Stimulated activated CD4-positive, alpha-beta T cell treated with anti-CD3 and anti-CD28 coated beads, Interleukin-15, amount 100 ng/mL, for 48 hours (primary cell): Measurements from ENCODE around the gene PRRC1.

Experiments used
- DNase-seq, 2 donors: peaks; one replicate each; pipeline ENCODE4 v3.0.0-alpha.2; 2020; ENCODE audit warnings: low read depth in 2 of 2

Gene PRRC1

GRCh38 chr5:127580731-127581130, 63.3 kb downstream of the PRRC1 start:
- DNase-seq: no peak

GRCh38 chr5:127581450-127581849, 64.0 kb downstream of the PRRC1 start:
- DNase-seq: no peak

DNA sequence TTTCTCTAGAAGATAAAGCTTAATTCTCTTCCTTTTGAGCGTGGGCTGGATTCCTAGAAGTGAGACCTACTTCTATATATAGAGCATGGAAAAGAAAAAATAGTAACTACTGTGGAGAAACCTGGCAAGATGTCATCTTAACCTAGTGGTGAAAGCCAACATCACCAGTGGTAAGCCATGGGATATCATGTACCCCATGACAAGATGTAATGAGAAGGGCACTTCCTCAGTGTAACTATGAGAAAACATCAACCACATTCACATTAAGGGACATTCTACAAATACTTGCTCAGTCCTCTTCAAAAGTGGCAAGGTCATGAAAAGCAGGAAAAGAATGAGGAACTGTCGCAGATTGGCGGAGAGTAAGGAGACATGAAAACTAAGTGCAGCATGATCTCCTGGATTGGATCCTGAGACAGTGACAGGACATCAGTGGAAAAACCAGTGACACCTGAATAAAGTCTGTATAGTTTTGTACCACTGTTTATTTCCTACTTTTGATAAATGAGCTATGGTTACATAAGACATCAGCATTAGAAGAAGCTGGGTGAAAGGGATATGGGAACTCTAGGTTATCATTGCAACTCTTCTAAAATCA, 65.4 kb downstream of the PRRC1 start:
- DNase-seq: no peak

DNA sequence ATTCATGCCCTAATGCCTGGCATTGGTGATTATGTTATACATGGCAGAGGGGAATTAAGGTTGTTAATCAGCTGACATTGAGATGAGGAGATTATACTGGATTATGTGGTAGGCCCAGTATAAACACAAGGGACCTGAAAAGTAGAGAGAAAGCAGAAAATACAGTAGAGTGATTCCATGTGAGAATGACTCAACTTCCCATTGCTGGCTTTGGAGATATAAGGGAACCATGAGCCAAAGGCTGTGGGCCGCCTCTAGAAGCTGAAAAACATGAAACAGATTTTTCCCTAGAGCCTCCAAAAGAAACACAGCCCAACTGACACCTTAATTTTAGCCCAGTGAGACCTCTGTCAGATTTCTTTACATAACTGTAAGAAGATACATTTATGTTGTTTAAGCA, 66.4 kb downstream of the PRRC1 start:
- no peak for DNase-seq

DNA sequence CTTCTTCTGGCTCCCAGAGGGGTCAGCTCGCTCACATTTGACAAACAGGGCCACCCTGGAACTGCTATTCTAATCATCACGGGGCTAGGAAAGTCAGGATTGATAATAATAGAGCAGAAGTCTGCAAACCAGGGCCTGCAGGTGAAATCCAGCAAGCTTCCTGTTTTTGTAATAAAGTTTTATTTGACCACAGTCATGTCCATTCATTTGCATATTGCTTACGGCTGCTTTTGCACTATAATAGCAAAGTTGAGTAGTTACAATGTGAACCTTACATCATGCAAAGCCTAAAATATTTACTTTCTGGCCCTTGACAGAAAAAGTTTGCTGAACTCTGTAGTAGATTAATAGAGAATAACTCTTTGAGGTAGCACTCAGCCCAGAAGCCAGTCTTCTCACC, 68.2 kb downstream of the PRRC1 start:
- no peak for DNase-seq

- no peak for DNase-seq
These were observed 68.8 kb downstream of the PRRC1 start for GRCh38 chr5:127586066-127586770.

GRCh38 chr5:127586811-127587210, 69.4 kb downstream of the PRRC1 start:
- DNase-seq: no peak

DNA sequence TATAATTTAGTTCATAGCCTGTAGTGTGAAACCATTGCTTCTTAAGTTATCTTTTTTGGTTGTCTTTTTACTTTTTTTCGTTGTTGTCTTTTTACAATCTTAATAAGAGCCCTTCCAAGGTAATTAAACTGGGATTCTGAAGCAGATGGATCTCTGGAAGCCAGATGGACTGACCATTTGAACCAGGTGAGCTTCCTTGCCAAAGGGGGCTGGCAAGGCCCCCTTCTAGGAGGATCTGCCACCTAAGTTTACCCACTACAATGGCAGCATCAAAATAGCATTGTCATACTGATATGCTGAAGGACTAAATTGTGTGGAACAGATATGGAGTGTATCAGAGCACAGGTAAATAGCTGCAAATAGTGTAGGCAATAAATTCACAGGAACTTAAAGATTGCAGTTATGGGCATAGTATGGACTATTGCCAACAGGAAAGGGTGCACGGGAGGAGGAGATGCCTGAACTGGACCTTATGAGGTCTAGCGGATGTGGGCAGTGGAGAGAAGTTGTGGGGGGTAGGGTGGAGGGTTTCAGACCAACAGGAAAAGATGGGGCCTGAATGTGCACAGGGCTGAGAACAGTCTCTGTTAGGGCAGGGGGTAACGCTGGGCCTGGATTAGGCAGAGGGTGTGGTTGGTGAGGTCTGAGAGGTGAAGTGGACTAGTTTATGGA, 69.9 kb downstream of the PRRC1 start:
- no peak for DNase-seq

DNA sequence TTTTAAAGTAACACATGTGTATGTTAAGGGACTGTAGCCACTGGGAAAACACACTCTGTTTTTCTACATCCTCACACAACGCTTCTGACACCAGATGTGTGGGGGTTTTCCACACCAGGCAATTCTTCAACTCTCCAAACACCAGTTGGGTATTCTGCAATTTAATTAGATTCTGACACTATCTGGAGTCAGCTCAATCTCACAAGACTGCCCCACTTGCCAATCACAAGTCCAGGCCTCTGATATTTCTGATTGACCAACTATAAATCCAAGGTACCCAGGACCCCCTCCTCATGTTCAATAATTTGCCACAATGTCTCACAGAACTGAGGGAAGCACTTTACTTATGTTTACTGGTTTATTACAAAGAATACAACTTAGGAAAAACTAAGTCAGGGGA, 70.9 kb downstream of the PRRC1 start:
- DNase-seq: no peak

- DNase-seq: no peak
These were observed 72.0 kb downstream of the PRRC1 start for GRCh38 chr5:127589309-127590030.

- no peak for DNase-seq
These were observed 72.8 kb downstream of the PRRC1 start for GRCh38 chr5:127590156-127590722.

GRCh38 chr5:127595484-127596368, 78.3 kb downstream of the PRRC1 start:
- no peak for DNase-seq

GRCh38 chr5:127596501-127596900, 79.1 kb downstream of the PRRC1 start:
- DNase-seq: no peak

DNA sequence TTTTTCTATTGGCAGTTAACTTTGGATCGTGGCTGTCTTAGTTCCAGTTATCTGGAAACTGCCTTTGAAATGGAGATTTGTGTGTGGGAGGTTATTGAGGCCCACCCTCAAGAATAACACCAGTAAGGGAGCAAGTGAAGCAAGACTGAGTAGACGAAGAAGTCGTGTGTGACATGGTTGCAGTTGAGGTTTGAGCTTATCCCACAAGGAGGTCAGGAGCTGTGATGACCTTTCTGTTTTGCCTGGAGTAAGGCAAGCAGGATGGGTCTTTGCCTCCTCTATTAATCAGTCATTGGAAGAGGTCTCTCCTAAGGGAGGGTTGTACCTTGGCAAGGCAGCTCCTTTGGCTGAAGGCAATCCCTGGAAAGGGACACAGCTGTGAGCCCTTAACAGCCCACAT, 81.9 kb downstream of the PRRC1 start:
- DNase-seq: no peak

DNA sequence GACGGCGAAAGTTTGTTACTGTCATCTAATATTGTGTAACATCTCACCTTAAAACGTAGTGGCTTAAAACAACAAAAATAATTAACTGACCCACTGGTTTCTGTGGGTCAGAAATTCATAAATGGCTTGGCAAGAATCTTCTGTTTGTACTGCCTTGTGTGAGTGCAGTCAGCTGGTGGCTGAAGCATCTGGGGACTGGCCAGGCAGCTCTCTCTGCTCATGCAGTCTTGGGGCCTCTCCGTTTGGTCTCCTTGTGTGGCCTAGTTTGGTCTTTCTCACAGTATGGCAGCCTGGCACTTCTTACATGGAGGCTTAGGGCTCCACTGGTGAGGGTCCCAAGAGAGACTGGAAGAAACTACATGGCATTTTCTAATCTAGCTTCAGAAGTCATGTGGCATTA, 82.4 kb downstream of the PRRC1 start:
- DNase-seq: no peak

GRCh38 chr5:127601111-127601510, 83.7 kb downstream of the PRRC1 start:
- no peak for DNase-seq

DNA sequence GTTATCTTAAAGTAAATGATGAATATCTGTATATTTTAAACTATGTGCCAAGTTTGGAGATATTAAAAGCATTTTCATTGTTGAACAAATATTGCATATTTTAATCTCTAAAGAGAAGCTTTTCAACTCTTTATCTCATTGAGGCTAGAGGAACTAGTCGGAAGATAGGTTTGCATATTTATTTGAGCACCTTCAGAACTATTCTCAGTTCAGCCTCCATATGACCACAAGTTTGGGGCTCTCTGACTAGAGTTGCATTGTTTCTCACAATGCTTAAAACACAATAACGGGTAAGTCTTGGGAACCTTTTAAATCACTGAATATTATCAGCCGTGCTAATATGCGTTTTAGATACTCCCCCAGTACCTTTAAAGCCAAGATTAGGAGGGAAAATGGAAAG, 84.2 kb downstream of the PRRC1 start:
- DNase-seq: no peak

- DNase-seq: no peak
These were observed 85.0 kb downstream of the PRRC1 start for GRCh38 chr5:127602481-127602880.

DNA sequence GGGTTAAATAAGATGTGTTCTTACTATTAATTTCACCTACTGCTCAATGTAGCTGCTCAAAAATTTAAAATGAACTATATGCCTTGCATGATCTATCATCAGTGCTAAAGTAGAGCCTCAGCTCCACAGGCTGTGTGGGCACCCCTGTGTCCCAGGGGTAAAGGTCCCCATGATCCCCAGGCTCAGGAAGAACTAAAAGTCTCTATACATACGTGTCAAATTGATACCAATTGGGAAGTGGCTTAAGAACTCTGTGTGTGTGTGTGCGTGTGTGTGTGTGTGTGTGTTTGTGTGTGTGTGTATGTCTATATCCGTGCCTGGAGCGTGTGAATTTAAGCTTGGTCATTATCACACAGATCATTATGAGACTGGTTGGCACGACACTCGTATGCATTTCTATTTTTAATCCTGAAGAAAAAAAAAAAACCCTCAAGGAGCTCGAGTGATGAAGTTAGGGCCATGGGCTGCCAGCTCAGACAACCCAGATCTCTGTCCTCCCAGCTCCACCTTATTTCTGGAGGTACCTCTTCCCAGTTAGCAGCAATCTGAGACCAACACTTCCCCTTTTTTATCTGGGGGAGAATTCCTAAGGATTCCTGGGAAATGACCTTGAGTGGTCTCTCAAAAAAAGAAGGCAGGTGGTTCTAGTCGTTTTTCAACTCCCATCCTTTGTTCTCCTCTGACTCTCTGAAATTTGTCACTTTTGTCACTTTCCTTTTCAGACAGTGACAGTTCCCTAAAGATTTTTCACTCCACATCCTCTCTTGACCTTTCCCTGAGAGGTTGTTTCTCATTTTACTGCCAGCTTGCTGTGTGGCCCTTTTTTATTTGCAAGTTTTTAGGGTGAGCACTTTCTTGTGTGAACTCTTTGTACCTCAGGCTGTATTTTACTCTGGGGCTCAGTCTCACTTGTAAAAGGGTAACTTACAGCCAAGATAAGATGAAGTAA, 85.7 kb downstream of the PRRC1 start:
- DNase-seq: no peak
